GM12874 (cell line): ENCODE results near the gene SEMA3D.

Experiments used
- TF ChIP-seq, protein P1 (sequence below): IDR thresholded peaks from 2 replicates; pipeline ENCODE4 v1.5.1; 2011; ENCODE audit warnings: low read depth, mild to moderate bottlenecking, control low read depth, low read length, moderate library complexity; ENCODE audit not compliant: insufficient read depth

Gene SEMA3D

GRCh38 chr7:85130702-85131101 is 56.2 kb downstream of the SEMA3D start:
- TF ChIP-seq, protein P1, sequence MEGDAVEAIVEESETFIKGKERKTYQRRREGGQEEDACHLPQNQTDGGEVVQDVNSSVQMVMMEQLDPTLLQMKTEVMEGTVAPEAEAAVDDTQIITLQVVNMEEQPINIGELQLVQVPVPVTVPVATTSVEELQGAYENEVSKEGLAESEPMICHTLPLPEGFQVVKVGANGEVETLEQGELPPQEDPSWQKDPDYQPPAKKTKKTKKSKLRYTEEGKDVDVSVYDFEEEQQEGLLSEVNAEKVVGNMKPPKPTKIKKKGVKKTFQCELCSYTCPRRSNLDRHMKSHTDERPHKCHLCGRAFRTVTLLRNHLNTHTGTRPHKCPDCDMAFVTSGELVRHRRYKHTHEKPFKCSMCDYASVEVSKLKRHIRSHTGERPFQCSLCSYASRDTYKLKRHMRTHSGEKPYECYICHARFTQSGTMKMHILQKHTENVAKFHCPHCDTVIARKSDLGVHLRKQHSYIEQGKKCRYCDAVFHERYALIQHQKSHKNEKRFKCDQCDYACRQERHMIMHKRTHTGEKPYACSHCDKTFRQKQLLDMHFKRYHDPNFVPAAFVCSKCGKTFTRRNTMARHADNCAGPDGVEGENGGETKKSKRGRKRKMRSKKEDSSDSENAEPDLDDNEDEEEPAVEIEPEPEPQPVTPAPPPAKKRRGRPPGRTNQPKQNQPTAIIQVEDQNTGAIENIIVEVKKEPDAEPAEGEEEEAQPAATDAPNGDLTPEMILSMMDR, result no peak

DNA sequence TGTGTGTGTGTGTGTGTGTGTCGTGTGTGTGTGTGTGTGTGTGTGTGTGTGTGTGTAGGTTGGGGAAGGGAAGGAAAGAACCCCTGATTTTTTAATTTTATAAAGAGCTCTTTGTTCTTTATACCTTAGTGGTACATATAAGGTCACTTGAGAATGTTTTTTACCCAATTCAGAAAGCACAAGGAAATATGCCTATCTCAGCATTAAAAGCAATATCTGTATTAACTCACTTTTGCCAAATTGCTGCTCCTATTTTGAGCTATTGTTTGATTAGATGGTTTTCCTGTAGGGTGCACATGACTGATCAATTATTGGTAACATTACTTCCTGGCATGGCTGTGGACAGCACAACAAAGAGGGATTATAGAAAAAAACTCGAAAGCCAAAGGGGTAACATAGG is 60.5 kb downstream of the SEMA3D start:
- TF ChIP-seq, protein P1, result no peak

DNA sequence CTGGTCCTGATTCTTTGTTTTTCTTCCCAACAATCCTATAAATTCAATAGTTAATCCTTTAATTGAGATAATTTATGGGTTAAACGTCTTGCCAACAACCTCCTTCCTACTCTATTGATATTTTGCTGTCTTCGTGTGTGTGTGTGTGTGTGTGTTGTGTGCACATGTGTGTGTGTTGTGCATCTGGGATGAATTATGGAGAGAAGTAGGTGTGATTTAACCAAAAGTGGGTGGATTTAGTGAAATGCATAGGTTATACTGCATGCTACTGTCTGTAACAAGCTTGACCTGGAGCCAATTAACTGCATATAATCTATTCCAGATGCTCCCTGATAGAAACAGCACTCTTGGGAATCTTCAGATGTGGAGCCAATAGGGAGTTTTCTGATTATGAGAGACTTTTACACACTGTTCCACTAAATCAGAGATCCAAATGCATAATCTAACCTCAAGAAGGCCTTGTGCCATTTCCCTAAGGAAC is 61.2 kb downstream of the SEMA3D start:
- TF ChIP-seq, protein P1, result no peak

DNA sequence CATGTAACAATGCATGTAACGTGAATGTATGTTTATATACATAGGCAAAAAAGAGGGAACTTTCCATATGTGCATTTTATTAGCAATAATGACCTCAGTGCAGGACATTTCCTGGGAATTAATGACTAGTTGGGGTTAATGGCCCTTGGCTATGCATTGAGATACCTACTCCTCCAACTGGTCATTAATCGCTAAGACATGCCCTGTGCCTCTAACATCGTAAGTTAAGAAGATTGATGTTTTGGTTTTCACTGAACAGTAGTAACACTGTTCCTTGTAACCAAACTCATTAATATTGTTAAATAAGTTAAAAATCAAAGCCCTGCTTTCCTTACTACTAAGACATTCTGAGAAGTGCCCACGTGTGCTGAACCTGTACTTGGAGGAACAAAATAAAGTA is 61.7 kb downstream of the SEMA3D start:
- TF ChIP-seq, protein P1, result no peak

GRCh38 chr7:85119934-85120333 is 66.9 kb downstream of the SEMA3D start:
- TF ChIP-seq, protein P1, result no peak

GRCh38 chr7:85115862-85116261 is 71.0 kb downstream of the SEMA3D start:
- TF ChIP-seq, protein P1, result no peak

GRCh38 chr7:85115006-85115405 is 71.8 kb downstream of the SEMA3D start:
- TF ChIP-seq, protein P1, result no peak
